ENCODE measurements around the gene SMPD2.

DNA sequence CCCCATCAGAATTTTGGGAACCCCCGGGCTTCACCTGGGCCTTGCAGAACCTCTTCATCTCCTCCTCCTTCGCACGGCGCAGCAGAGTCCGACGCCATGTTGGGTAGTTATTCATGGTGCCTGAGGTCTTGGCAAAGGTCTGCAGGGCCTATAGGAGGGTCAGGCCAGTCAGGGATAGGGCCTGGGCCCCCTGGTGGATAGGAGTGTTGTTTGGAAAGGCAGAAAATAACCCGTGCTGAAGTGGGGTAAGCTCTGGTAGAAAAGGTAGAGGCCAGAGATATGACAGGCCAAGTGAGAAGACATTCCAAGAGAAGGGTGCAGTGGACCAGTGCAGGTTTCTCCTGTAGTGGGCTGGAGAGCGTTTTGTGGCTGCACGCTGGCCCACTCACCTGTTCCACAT is 4.9 kb downstream of the SMPD2 start:
- TF ChIP-seq, protein P1, sequence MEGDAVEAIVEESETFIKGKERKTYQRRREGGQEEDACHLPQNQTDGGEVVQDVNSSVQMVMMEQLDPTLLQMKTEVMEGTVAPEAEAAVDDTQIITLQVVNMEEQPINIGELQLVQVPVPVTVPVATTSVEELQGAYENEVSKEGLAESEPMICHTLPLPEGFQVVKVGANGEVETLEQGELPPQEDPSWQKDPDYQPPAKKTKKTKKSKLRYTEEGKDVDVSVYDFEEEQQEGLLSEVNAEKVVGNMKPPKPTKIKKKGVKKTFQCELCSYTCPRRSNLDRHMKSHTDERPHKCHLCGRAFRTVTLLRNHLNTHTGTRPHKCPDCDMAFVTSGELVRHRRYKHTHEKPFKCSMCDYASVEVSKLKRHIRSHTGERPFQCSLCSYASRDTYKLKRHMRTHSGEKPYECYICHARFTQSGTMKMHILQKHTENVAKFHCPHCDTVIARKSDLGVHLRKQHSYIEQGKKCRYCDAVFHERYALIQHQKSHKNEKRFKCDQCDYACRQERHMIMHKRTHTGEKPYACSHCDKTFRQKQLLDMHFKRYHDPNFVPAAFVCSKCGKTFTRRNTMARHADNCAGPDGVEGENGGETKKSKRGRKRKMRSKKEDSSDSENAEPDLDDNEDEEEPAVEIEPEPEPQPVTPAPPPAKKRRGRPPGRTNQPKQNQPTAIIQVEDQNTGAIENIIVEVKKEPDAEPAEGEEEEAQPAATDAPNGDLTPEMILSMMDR (IDR thresholded peaks at IDR 0.05; ENCODE audit: low read length) = no peak
- no peak for TF ChIP-seq EZH2 (IDR thresholded peaks at IDR 0.05; ENCODE audit: borderline replicate concordance, low read length)
